SU-DHL-6 (cell line): ENCODE data around the gene CTNND2.

Experiments used
- CTCF ChIP-seq: fragments of 200-600 bp; sonication (generic); IDR thresholded peaks from one replicate; pipeline ENCODE4 v1.5.1; 2017; ENCODE audit warnings: antibody characterized with exemption, mild to moderate bottlenecking, low read length, moderate library complexity; ENCODE audit not compliant: insufficient read depth, poor library complexity, severe bottlenecking
- EZH2phosphoT487 ChIP-seq: fragments of 200-600 bp; sonication (generic), shearing (Covaris generic); conservative IDR thresholded peaks from 2 replicates; pipeline ENCODE4 v1.6.1; 2018; ENCODE audit warnings: mild to moderate bottlenecking, antibody characterized with exemption, low read length, moderate library complexity, mixed read lengths

GRCh38 chr5:11646141-11646540 lies 258.1 kb downstream of the CTNND2 start:
- TF ChIP-seq CTCF (no peak), EZH2phosphoT487 (no peak)
